Measurements from ENCODE around the gene THRB.

GRCh38 chr3:24406900-24407299 is 87.8 kb downstream of the THRB start:
- TF ChIP-seq, protein P1, sequence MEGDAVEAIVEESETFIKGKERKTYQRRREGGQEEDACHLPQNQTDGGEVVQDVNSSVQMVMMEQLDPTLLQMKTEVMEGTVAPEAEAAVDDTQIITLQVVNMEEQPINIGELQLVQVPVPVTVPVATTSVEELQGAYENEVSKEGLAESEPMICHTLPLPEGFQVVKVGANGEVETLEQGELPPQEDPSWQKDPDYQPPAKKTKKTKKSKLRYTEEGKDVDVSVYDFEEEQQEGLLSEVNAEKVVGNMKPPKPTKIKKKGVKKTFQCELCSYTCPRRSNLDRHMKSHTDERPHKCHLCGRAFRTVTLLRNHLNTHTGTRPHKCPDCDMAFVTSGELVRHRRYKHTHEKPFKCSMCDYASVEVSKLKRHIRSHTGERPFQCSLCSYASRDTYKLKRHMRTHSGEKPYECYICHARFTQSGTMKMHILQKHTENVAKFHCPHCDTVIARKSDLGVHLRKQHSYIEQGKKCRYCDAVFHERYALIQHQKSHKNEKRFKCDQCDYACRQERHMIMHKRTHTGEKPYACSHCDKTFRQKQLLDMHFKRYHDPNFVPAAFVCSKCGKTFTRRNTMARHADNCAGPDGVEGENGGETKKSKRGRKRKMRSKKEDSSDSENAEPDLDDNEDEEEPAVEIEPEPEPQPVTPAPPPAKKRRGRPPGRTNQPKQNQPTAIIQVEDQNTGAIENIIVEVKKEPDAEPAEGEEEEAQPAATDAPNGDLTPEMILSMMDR (IDR thresholded peaks at IDR 0.05), result no peak
- no peak for TF ChIP-seq POLR2A (IDR thresholded peaks at IDR 0.05)

Measured in heart left ventricle (tissue), 13 donors.